Panc1 (cell line): ENCODE measurements around the gene HOXC4.

Experiments used
- TCF7L2 ChIP-seq: IDR thresholded peaks from 2 replicates; pipeline ENCODE4 v1.6.1; 2011; ENCODE audit warnings: mild to moderate bottlenecking, low read depth, low read length, inconsistent platforms
- TF ChIP-seq, protein P1 (sequence below): fragments of 450-650 bp; IDR thresholded peaks from 2 replicates; pipeline ENCODE4 v1.5.1; 2017; ENCODE audit warnings: mild to moderate bottlenecking
- TF ChIP-seq, protein P2 (sequence below), 2 experiments: IDR thresholded peaks; 2 replicates each; pipeline ENCODE4 v1.6.1; 2011 to 2012; ENCODE audit warnings: low read depth in 2 of 2, control low read depth in 1 of 2, low read length in 1 of 2, mild to moderate bottlenecking in 1 of 2, moderate library complexity in 1 of 2; ENCODE audit not compliant: insufficient read depth in 1 of 2

- TF ChIP-seq, protein P1, sequence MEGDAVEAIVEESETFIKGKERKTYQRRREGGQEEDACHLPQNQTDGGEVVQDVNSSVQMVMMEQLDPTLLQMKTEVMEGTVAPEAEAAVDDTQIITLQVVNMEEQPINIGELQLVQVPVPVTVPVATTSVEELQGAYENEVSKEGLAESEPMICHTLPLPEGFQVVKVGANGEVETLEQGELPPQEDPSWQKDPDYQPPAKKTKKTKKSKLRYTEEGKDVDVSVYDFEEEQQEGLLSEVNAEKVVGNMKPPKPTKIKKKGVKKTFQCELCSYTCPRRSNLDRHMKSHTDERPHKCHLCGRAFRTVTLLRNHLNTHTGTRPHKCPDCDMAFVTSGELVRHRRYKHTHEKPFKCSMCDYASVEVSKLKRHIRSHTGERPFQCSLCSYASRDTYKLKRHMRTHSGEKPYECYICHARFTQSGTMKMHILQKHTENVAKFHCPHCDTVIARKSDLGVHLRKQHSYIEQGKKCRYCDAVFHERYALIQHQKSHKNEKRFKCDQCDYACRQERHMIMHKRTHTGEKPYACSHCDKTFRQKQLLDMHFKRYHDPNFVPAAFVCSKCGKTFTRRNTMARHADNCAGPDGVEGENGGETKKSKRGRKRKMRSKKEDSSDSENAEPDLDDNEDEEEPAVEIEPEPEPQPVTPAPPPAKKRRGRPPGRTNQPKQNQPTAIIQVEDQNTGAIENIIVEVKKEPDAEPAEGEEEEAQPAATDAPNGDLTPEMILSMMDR = no peak
- TF ChIP-seq, protein P2, sequence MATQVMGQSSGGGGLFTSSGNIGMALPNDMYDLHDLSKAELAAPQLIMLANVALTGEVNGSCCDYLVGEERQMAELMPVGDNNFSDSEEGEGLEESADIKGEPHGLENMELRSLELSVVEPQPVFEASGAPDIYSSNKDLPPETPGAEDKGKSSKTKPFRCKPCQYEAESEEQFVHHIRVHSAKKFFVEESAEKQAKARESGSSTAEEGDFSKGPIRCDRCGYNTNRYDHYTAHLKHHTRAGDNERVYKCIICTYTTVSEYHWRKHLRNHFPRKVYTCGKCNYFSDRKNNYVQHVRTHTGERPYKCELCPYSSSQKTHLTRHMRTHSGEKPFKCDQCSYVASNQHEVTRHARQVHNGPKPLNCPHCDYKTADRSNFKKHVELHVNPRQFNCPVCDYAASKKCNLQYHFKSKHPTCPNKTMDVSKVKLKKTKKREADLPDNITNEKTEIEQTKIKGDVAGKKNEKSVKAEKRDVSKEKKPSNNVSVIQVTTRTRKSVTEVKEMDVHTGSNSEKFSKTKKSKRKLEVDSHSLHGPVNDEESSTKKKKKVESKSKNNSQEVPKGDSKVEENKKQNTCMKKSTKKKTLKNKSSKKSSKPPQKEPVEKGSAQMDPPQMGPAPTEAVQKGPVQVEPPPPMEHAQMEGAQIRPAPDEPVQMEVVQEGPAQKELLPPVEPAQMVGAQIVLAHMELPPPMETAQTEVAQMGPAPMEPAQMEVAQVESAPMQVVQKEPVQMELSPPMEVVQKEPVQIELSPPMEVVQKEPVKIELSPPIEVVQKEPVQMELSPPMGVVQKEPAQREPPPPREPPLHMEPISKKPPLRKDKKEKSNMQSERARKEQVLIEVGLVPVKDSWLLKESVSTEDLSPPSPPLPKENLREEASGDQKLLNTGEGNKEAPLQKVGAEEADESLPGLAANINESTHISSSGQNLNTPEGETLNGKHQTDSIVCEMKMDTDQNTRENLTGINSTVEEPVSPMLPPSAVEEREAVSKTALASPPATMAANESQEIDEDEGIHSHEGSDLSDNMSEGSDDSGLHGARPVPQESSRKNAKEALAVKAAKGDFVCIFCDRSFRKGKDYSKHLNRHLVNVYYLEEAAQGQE (IDR thresholded peaks at IDR 0.05; ENCODE audit: insufficient read depth in 1 of 2, low read depth in 2 of 2, low read length in 1 of 2) = no peak
- no peak for TF ChIP-seq TCF7L2
These were observed 458 bp upstream of the HOXC4 start for GRCh38 chr12:54053003-54053750.
